ENCODE measurements around the gene NDUFS4. TPM values are rescaled to one million over a fixed set of nuclear protein-coding genes. Genes with fewer than 3 reads are reported as not detected.

NDUFS4 gene
- total RNA-seq, 1 donor from 2014 or later = 74.3 TPM

- no peaks in the 10 kb centered on the region for H3K9me3 Mint-ChIP-seq (ENCODE audit: unreplicated experiment)
- no peak overlapping the region for H3K27ac Mint-ChIP-seq (ENCODE audit: unreplicated experiment)
- H3K36me3 Mint-ChIP-seq (ENCODE audit: unreplicated experiment) = no peaks in the 10 kb centered on the region
- H3K27me3 Mint-ChIP-seq (ENCODE audit: unreplicated experiment) = no peaks in the 10 kb centered on the region
- TF ChIP-seq CTCF (IDR thresholded peaks at IDR 0.05) = no peak
- H3K4me3 Mint-ChIP-seq (ENCODE audit: unreplicated experiment) = no peak overlapping the region
- no peak for DNase-seq (ENCODE audit: extremely low spot score, unreplicated experiment)
- H3K4me1 Mint-ChIP-seq (ENCODE audit: unreplicated experiment) = peaks cover 17% of the 10 kb centered on the region
Measured at GRCh38 chr5:53569453-53569852, 9.0 kb downstream of the NDUFS4 start.

- H3K4me3 Mint-ChIP-seq (ENCODE audit: unreplicated experiment) = no peak overlapping the region
- peaks cover 17% of the 10 kb centered on the region for H3K4me1 Mint-ChIP-seq (ENCODE audit: unreplicated experiment)
- H3K9me3 Mint-ChIP-seq (ENCODE audit: unreplicated experiment) = no peaks in the 10 kb centered on the region
- no peaks in the 10 kb centered on the region for H3K27me3 Mint-ChIP-seq (ENCODE audit: unreplicated experiment)
- no peak overlapping the region for H3K27ac Mint-ChIP-seq (ENCODE audit: unreplicated experiment)
- DNase-seq (ENCODE audit: extremely low spot score, unreplicated experiment) = no peak
- no peak for TF ChIP-seq CTCF (IDR thresholded peaks at IDR 0.05)
- no peaks in the 10 kb centered on the region for H3K36me3 Mint-ChIP-seq (ENCODE audit: unreplicated experiment)
Measured at GRCh38 chr5:53571403-53571802, 11.0 kb downstream of the NDUFS4 start.

- Mint-ChIP-seq H3K4me1 (ENCODE audit: unreplicated experiment) (no peaks in the 10 kb centered on the region), H3K4me3 (ENCODE audit: unreplicated experiment) (no peak overlapping the region), H3K27me3 (ENCODE audit: unreplicated experiment) (no peaks in the 10 kb centered on the region), H3K36me3 (ENCODE audit: unreplicated experiment) (no peaks in the 10 kb centered on the region), H3K9me3 (ENCODE audit: unreplicated experiment) (no peaks in the 10 kb centered on the region), H3K27ac (ENCODE audit: unreplicated experiment) (no peak overlapping the region)
- DNase-seq (ENCODE audit: extremely low spot score, unreplicated experiment) = no peak
- no peak for TF ChIP-seq CTCF (IDR thresholded peaks at IDR 0.05)
Measured at GRCh38 chr5:53575101-53575500, 14.7 kb downstream of the NDUFS4 start.

- DNase-seq (ENCODE audit: extremely low spot score, unreplicated experiment) = no peak
- H3K4me3 Mint-ChIP-seq (ENCODE audit: unreplicated experiment) = no peak overlapping the region
- H3K4me1 Mint-ChIP-seq (ENCODE audit: unreplicated experiment) = no peaks in the 10 kb centered on the region
- H3K27me3 Mint-ChIP-seq (ENCODE audit: unreplicated experiment) = no peaks in the 10 kb centered on the region
- no peaks in the 10 kb centered on the region for H3K36me3 Mint-ChIP-seq (ENCODE audit: unreplicated experiment)
- TF ChIP-seq CTCF (IDR thresholded peaks at IDR 0.05) = no peak
- H3K9me3 Mint-ChIP-seq (ENCODE audit: unreplicated experiment) = no peaks in the 10 kb centered on the region
- no peak overlapping the region for H3K27ac Mint-ChIP-seq (ENCODE audit: unreplicated experiment)
Measured at GRCh38 chr5:53575831-53576230, 15.4 kb downstream of the NDUFS4 start.

GRCh38 chr5:53576674-53577073, 16.2 kb downstream of the NDUFS4 start:
- no peak overlapping the region for H3K27ac Mint-ChIP-seq (ENCODE audit: unreplicated experiment)
- no peaks in the 10 kb centered on the region for H3K4me1 Mint-ChIP-seq (ENCODE audit: unreplicated experiment)
- no peaks in the 10 kb centered on the region for H3K27me3 Mint-ChIP-seq (ENCODE audit: unreplicated experiment)
- H3K4me3 Mint-ChIP-seq (ENCODE audit: unreplicated experiment) = no peak overlapping the region
- no peaks in the 10 kb centered on the region for H3K9me3 Mint-ChIP-seq (ENCODE audit: unreplicated experiment)
- no peak for DNase-seq (ENCODE audit: extremely low spot score, unreplicated experiment)
- no peaks in the 10 kb centered on the region for H3K36me3 Mint-ChIP-seq (ENCODE audit: unreplicated experiment)
- TF ChIP-seq CTCF (IDR thresholded peaks at IDR 0.05) = no peak

Data from osteocyte (in vitro differentiated cells).